HG03175 (cell line): ENCODE results near the gene LSM11.

Experiments
- ATAC-seq: cut with Tn5 transposase; IDR thresholded peaks from one replicate; pipeline ENCODE4 v1.9.1; 2021; ENCODE audit warnings: mild to moderate bottlenecking, moderate library complexity; ENCODE audit not compliant: unreplicated experiment

LSM11 gene

GRCh38 chr5:157732596-157733262 is 10.8 kb upstream of the LSM11 start:
- no peak for ATAC-seq

GRCh38 chr5:157734436-157734835 is 9.1 kb upstream of the LSM11 start:
- ATAC-seq: no peak

GRCh38 chr5:157735991-157736390 is 7.5 kb upstream of the LSM11 start:
- ATAC-seq: no peak

GRCh38 chr5:157739388-157740228 is 3.9 kb upstream of the LSM11 start:
- ATAC-seq: no peak

GRCh38 chr5:157740229-157740610 is 3.3 kb upstream of the LSM11 start:
- ATAC-seq: no peak

- no peak for ATAC-seq
These were observed 2.4 kb upstream of the LSM11 start for GRCh38 chr5:157741131-157741530.

GRCh38 chr5:157744051-157745011 is 819 bp downstream of the LSM11 start:
- ATAC-seq: peak; percentile 27

- ATAC-seq: no peak
These were observed 1.5 kb downstream of the LSM11 start for GRCh38 chr5:157745041-157745456.

GRCh38 chr5:157747173-157747740 is 3.7 kb downstream of the LSM11 start:
- no peak for ATAC-seq

- no peak for ATAC-seq
These were observed 4.5 kb downstream of the LSM11 start for GRCh38 chr5:157747766-157748700.

GRCh38 chr5:157748760-157749461 is 5.4 kb downstream of the LSM11 start:
- no peak for ATAC-seq

GRCh38 chr5:157749462-157749799 is 5.9 kb downstream of the LSM11 start:
- no peak for ATAC-seq

- no peak for ATAC-seq
These were observed 6.8 kb downstream of the LSM11 start for GRCh38 chr5:157750320-157750719.

- no peak for ATAC-seq
These were observed 12.6 kb downstream of the LSM11 start for GRCh38 chr5:157756122-157756521.

GRCh38 chr5:157758706-157759105 is 15.2 kb downstream of the LSM11 start:
- ATAC-seq: no peak

- ATAC-seq: peak; percentile 86
These were observed 18.4 kb downstream of the LSM11 start for GRCh38 chr5:157761690-157762621.

- ATAC-seq: no peak
These were observed 21.0 kb downstream of the LSM11 start for GRCh38 chr5:157764531-157764930.

GRCh38 chr5:157766442-157766841 is 22.9 kb downstream of the LSM11 start:
- ATAC-seq: no peak
